Stimulated activated CD4-positive, alpha-beta T cell treated with anti-CD3 and anti-CD28 coated beads, Interleukin-4, amount 100 ng/mL, for 1 hour (primary cell): Measurements from ENCODE around the gene SNAI3.
"Not testable (repeated sequence)": the region's sequence is repeated elsewhere in the genome, so short reads cannot be mapped to it uniquely, and the experiment has no call there.

Experiments
- DNase-seq: peaks from one replicate; pipeline ENCODE4 v3.0.0-alpha.2; 2020

The SNAI3 gene

GRCh38 chr16:88690341-88691128 lies 4.2 kb upstream of the SNAI3 start:
- no peak for DNase-seq

GRCh38 chr16:88688013-88688778 lies 1.9 kb upstream of the SNAI3 start:
- DNase-seq: no peak

- DNase-seq: no peak
Measured at GRCh38 chr16:88687676-88688012, 1.3 kb upstream of the SNAI3 start.

- no peak for DNase-seq
Measured at GRCh38 chr16:88687254-88687576, 908 bp upstream of the SNAI3 start.

- peak; percentile 54 for DNase-seq
Measured at GRCh38 chr16:88686062-88686438, 257 bp downstream of the SNAI3 start.

GRCh38 chr16:88685156-88686061 lies 898 bp downstream of the SNAI3 start:
- DNase-seq: peak; percentile 77

GRCh38 chr16:88684569-88685155 lies 1.6 kb downstream of the SNAI3 start:
- DNase-seq: no peak

- DNase-seq: peak; percentile 67
Measured at GRCh38 chr16:88681709-88682451, 4.4 kb downstream of the SNAI3 start.

- no peak for DNase-seq
Measured at GRCh38 chr16:88681084-88681680, 5.1 kb downstream of the SNAI3 start.

- no peak for DNase-seq
Measured at GRCh38 chr16:88680554-88681083, 5.7 kb downstream of the SNAI3 start.

GRCh38 chr16:88678224-88678979 lies 7.9 kb downstream of the SNAI3 start:
- no peak for DNase-seq

GRCh38 chr16:88677721-88678120 lies 8.6 kb downstream of the SNAI3 start:
- no peak for DNase-seq

- no peak for DNase-seq
Measured at GRCh38 chr16:88676502-88677242, 9.6 kb downstream of the SNAI3 start.

- no peak for DNase-seq
Measured at GRCh38 chr16:88673716-88674379, 12.5 kb downstream of the SNAI3 start.

GRCh38 chr16:88672776-88673175 lies 13.5 kb downstream of the SNAI3 start:
- no peak for DNase-seq

GRCh38 chr16:88671806-88672205 lies 14.5 kb downstream of the SNAI3 start:
- no peak for DNase-seq

- no peak for DNase-seq
Measured at GRCh38 chr16:88669980-88670379, 16.3 kb downstream of the SNAI3 start.

- DNase-seq: not testable (repeated sequence)
Measured at GRCh38 chr16:88669493-88669892, 16.8 kb downstream of the SNAI3 start.

GRCh38 chr16:88667461-88667860 lies 18.8 kb downstream of the SNAI3 start:
- DNase-seq: no peak

- no peak for DNase-seq
Measured at GRCh38 chr16:88665570-88665969, 20.7 kb downstream of the SNAI3 start.
